GM12878 (cell line): ENCODE results near the gene AGBL4. TPM values are rescaled to one million over a fixed set of nuclear protein-coding genes. Genes with fewer than 3 reads are reported as not detected.

Experiments used
- ATAC-seq: fragments of 200-7000 bp; cut with Tn5 transposase; 3 replicates; pipeline ENCODE4 v1.9.1; 2020; ENCODE audit warnings: mild to moderate bottlenecking, moderate library complexity
- BruUV-seq: library from RNA; stranded (reverse); fragments of 400-500 nt; replicated peaks from 2 replicates; lab custom pipeline; 2021; lab: Mats Ljungman, UMichigan
- CTCF ChIA-PET: fragments of 300-600 bp; sonication (Branson Sonifier 250); formaldehyde crosslinking; extraction: SDS; loops from one replicate; lab custom pipeline; 2021; ENCODE audit warnings: inconsistent platforms; lab: Yijun Ruan, JAX
- POLR2A ChIA-PET: fragments of 350-600 bp; formaldehyde crosslinking; extraction: SDS; loops from one replicate; lab custom pipeline; 2021; ENCODE audit warnings: inconsistent platforms; lab: Charles Lee
- RAD21 ChIA-PET: fragments of 300-600 bp; sonication (Branson Sonifier 250); formaldehyde crosslinking; loops from one replicate; lab custom pipeline; 2023; ENCODE audit warnings: antibody characterized with exemption; ENCODE audit not compliant: unreplicated experiment; lab: Charles Lee
- SMC1A ChIA-PET: fragments of 300-600 bp; sonication (Branson Sonifier 250); formaldehyde crosslinking; loops from one replicate; lab custom pipeline; 2023; ENCODE audit not compliant: unreplicated experiment, uncharacterized antibody; lab: Charles Lee
- DNase-seq: peaks from one replicate; pipeline ENCODE4 v3.0.0-alpha.2; 2011; ENCODE audit warnings: low read depth, low spot score
- FAIRE-seq: peaks from 3 replicates; lab custom pipeline; 2011; peaks lifted over from hg19 to GRCh38; lab: Jason Lieb, UNC
- H2AFZ ChIP-seq: 2 replicates; pipeline ENCODE4 v1.6.0; 2011; ENCODE audit warnings: low read depth, low read length, control low read depth; ENCODE audit not compliant: control insufficient read depth
- H3K27ac ChIP-seq: 2 replicates; pipeline ENCODE4 v1.5.1; 2011; ENCODE audit warnings: control low read depth; ENCODE audit not compliant: control insufficient read depth, insufficient read depth
- H3K27me3 ChIP-seq, 2 experiments: replicated peaks in 1 of 2; 2 replicates each; pipeline versions ENCODE4 v1.6.0 to v1.6.1; 2011; ENCODE audit warnings: low read length in 1 of 2; ENCODE audit not compliant: control insufficient read depth in 2 of 2, insufficient read depth in 2 of 2
- H3K36me3 ChIP-seq, 2 experiments: 2 replicates each; pipeline ENCODE4 v1.5.1; 2011; ENCODE audit warnings: low read length in 1 of 2; ENCODE audit not compliant: control insufficient read depth in 2 of 2, insufficient read depth in 2 of 2
- H3K4me1 ChIP-seq: 2 replicates; pipeline ENCODE4 v1.6.1; 2011; ENCODE audit warnings: mild to moderate bottlenecking, low read length, moderate library complexity, mixed read lengths; ENCODE audit not compliant: control insufficient read depth, insufficient read depth
- H3K4me2 ChIP-seq: 2 replicates; pipeline ENCODE4 v1.6.0; 2011; ENCODE audit warnings: control low read depth; ENCODE audit not compliant: control insufficient read depth, insufficient read depth
- H3K4me3 ChIP-seq: fragments of 200-600 bp; sonication (generic); 2 replicates; pipeline ENCODE4 v1.5.1; 2016
- H3K79me2 ChIP-seq: 2 replicates; pipeline ENCODE4 v1.6.0; 2011; ENCODE audit warnings: low read length; ENCODE audit not compliant: control insufficient read depth, insufficient read depth
- H3K9ac ChIP-seq: 2 replicates; pipeline ENCODE4 v1.8.0; 2011; ENCODE audit warnings: low read length, control low read depth, mixed read lengths; ENCODE audit not compliant: control insufficient read depth, insufficient read depth
- H3K9me3 ChIP-seq: replicated peaks from 3 replicates; pipeline ENCODE4 v1.5.1; 2011; ENCODE audit warnings: mild to moderate bottlenecking, low read length; ENCODE audit not compliant: control insufficient read depth, insufficient read depth
- H4K20me1 ChIP-seq: 2 replicates; pipeline ENCODE4 v1.6.0; 2011; ENCODE audit not compliant: control insufficient read depth, insufficient read depth
- GATAD2B ChIP-seq: fragments of 450-650 bp; conservative IDR thresholded peaks from 2 replicates; pipeline ENCODE4 v1.6.1; 2017; ENCODE audit warnings: low read depth, mild to moderate bottlenecking, moderate library complexity
- IKZF1 ChIP-seq: fragments of 450-650 bp; conservative IDR thresholded peaks from 2 replicates; pipeline ENCODE4 v1.6.1; 2017; ENCODE audit warnings: antibody characterized with exemption, mild to moderate bottlenecking
- JUND ChIP-seq: IDR thresholded peaks from 2 replicates; pipeline ENCODE4 v1.6.1; 2012; ENCODE audit warnings: low read depth, mild to moderate bottlenecking, low read length, improper control_type of control experiment, moderate library complexity
- MLLT1 ChIP-seq: fragments of 450-650 bp; IDR thresholded peaks from 2 replicates; pipeline ENCODE4 v1.6.1; 2016; ENCODE audit warnings: mild to moderate bottlenecking
- MXI1 ChIP-seq: fragments of 150-350 bp; IDR thresholded peaks from 2 replicates; pipeline ENCODE4 v1.6.1; 2011; ENCODE audit warnings: low read depth, mild to moderate bottlenecking, inconsistent platforms, low read length, improper control_type of control experiment
- MYB ChIP-seq: fragments of 150-350 bp; IDR thresholded peaks from 2 replicates; pipeline ENCODE4 v1.6.1; 2014; ENCODE audit warnings: mild to moderate bottlenecking, low read depth, low read length, borderline replicate concordance
- MYC ChIP-seq: IDR thresholded peaks from 2 replicates; pipeline ENCODE4 v1.6.1; 2011; ENCODE audit warnings: mild to moderate bottlenecking, low read length, moderate library complexity, inconsistent platforms; ENCODE audit not compliant: insufficient read depth, insufficient replicate concordance, insufficient read length, severe bottlenecking
- NBN ChIP-seq: fragments of 450-650 bp; IDR thresholded peaks from 2 replicates; pipeline ENCODE4 v1.6.1; 2016
- NRF1 ChIP-seq: conservative IDR thresholded peaks from 2 replicates; pipeline ENCODE4 v1.6.1; 2011; ENCODE audit warnings: mild to moderate bottlenecking, low read depth, low read length, improper control_type of control experiment
- RBBP5 ChIP-seq: fragments of 200-600 bp; sonication (generic); conservative IDR thresholded peaks from 2 replicates; pipeline ENCODE4 v1.6.1; 2016
- STAT1 ChIP-seq: fragments of 450-650 bp; conservative IDR thresholded peaks from 2 replicates; pipeline ENCODE4 v1.6.1; 2014; ENCODE audit warnings: antibody characterized with exemption, mild to moderate bottlenecking
- STAT3 ChIP-seq: IDR thresholded peaks from 2 replicates; pipeline ENCODE4 v1.6.1; 2011; ENCODE audit warnings: low read depth, low read length, improper control_type of control experiment
- ZNF207 ChIP-seq: fragments of 450-650 bp; IDR thresholded peaks from 2 replicates; pipeline ENCODE4 v1.6.1; 2014; ENCODE audit warnings: antibody characterized with exemption, mild to moderate bottlenecking, borderline replicate concordance
- WGBS: methylation state at CpG from one replicate; pipeline ENCODE4 v1.1.6; 2016; ENCODE audit warnings: low lambda C conversion rate; ENCODE audit not compliant: insufficient replicate concordance, insufficient coverage; ENCODE audit errors: missing lambda C conversion rate; 5-methylcytosine and 5-hydroxymethylcytosine counted together
- in situ Hi-C: fragments of 300-500 bp; cut with MboI; formaldehyde crosslinking; loops from 9 replicates; pipeline ENCODE4 v1.14.3; 2018; ENCODE audit warnings: mixed read lengths
- intact Hi-C: fragments of 100-400 bp; cut with micrococcal nuclease; formaldehyde crosslinking; loops from one replicate; pipeline ENCODE4 v1.14.2; 2022; ENCODE audit not compliant: unreplicated experiment
- polyA plus RNA-seq, 11 experiments: library from polyadenylated mRNA; depleted of rRNA in 4 of 11; unstranded in 6 of 11; stranded (reverse) in 5 of 11; fragments of >200 nt; fragmentation: Nextera tagmentation in 4 of 11; fragmentation: Illumina TruSeq in 1 of 11; extraction: Ambion mirVana in 4 of 11; extraction: Trizol in 1 of 11; gene quantifications; 1 replicate in 1 of 11; 2 replicates in 10 of 11; pipeline versions ENCODE4 v1.2.1 to v1.2.3, GENCODE V29; 2011 to 2016; ENCODE audit warnings: inconsistent platforms in 2 of 11, missing spikeins in 2 of 11, low read depth in 1 of 11
- total RNA-seq, 4 experiments: library from RNA; depleted of rRNA in 3 of 4; stranded (reverse); fragments of >200 nt in 3 of 4; fragmentation: Illumina TruSeq in 1 of 4; extraction: Trizol in 1 of 4; gene quantifications; 2 replicates each; pipeline versions ENCODE4 v1.2.1 to v1.2.3, GENCODE V29; 2013 to 2021

The AGBL4 gene
- total and polyA plus RNA-seq, 10 of the 15 experiments (the other 5 are each of a cell fraction or from before 2014, with no cell fraction given): 0.31 TPM; not detected in 9

GRCh38 chr1:48967318-48967717 is 1056.4 kb downstream of the AGBL4 start:
- no TSS peak for BruUV-seq
- ChIA-PET RAD21 (no interaction called here), POLR2A (no interaction called here), CTCF (no interaction called here), SMC1A (no interaction called here)
- Histone ChIP-seq H3K9ac (no peak overlapping the region), H3K36me3 (no peaks in the 10 kb centered on the region), H3K27ac (no peak overlapping the region), H3K27me3 (no peaks in the 10 kb centered on the region), H2AFZ (no peak overlapping the region), H3K9me3 (no peaks in the 10 kb centered on the region), H4K20me1 (no peaks in the 10 kb centered on the region), H3K4me1 (no peaks in the 10 kb centered on the region), H3K4me2 (no peak overlapping the region), H3K79me2 (no peaks in the 10 kb centered on the region), H3K4me3 (no peak overlapping the region)
- no peak for FAIRE-seq
- 0% methylated on average over 3 of the region's 3 CpGs for WGBS
- intact Hi-C loops (no loop called here), in situ Hi-C loops (no loop called here)
- TF ChIP-seq MYC (no peak), STAT1 (no peak), IKZF1 (no peak), MXI1 (no peak), STAT3 (no peak), RBBP5 (no peak), NRF1 (no peak), JUND (no peak), MYB (no peak), NBN (no peak), GATAD2B (no peak), ZNF207 (no peak), MLLT1 (no peak)
- no peak for DNase-seq
- ATAC-seq: no peak
